CD14-positive monocyte (primary cell): Measurements from ENCODE around the gene CBY2. TPM values are rescaled to one million over a fixed set of nuclear protein-coding genes. Genes with fewer than 3 reads are reported as not detected.

Experiments used
- DNase-seq, 3 donors: peaks; one replicate each; pipeline ENCODE4 v3.0.0-alpha.2; 2011 to 2022
- H2AFZ ChIP-seq: 2 replicates; pipeline ENCODE4 v1.6.0; 2012; ENCODE audit warnings: mild to moderate bottlenecking, low read depth, low read length, inconsistent platforms; ENCODE audit not compliant: insufficient read depth, poor library complexity, severe bottlenecking
- H3K27ac ChIP-seq, 2 donors: 1 replicate in 1 of 2; 2 replicates in 1 of 2; pipeline ENCODE4 v1.5.1; 2012 to 2013; ENCODE audit warnings: low read length in 2 of 2, control low read depth in 1 of 2, inconsistent platforms in 1 of 2, low read depth in 1 of 2, mild to moderate bottlenecking in 1 of 2
- H3K27me3 ChIP-seq, 2 donors: one replicate each; pipeline versions ENCODE4 v1.6.0 to v1.6.1; 2011 to 2013; ENCODE audit warnings: low read length in 2 of 2; ENCODE audit not compliant: control insufficient read depth in 2 of 2, insufficient read depth in 2 of 2
- H3K36me3 ChIP-seq, 2 donors: replicated peaks in 1 of 2; 1 replicate in 1 of 2; 2 replicates in 1 of 2; pipeline versions ENCODE4 v1.5.1 to v1.6.1; 2012 to 2013; ENCODE audit warnings: low read length in 2 of 2, control low read depth in 1 of 2, inconsistent platforms in 1 of 2, mild to moderate bottlenecking in 1 of 2; ENCODE audit not compliant: insufficient read depth in 2 of 2, control insufficient read depth in 1 of 2
- H3K4me1 ChIP-seq, 2 donors: 1 replicate in 1 of 2; 2 replicates in 1 of 2; pipeline versions ENCODE4 v1.5.1 to v1.6.1; 2012 to 2013; ENCODE audit warnings: low read length in 2 of 2, control low read depth in 1 of 2, inconsistent platforms in 1 of 2, mild to moderate bottlenecking in 1 of 2, moderate library complexity in 1 of 2; ENCODE audit not compliant: insufficient read depth in 2 of 2, control insufficient read depth in 1 of 2
- H3K4me2 ChIP-seq: replicated peaks from 2 replicates; pipeline ENCODE3; 2012; ENCODE audit warnings: low read length, moderate library complexity, mild to moderate bottlenecking; ENCODE audit not compliant: poor library complexity, severe bottlenecking; ENCODE audit errors: extremely low read depth
- H3K4me3 ChIP-seq, 3 experiments: fragments of 200-600 bp in 1 of 3; sonication (generic) in 1 of 3; replicated peaks in 1 of 3; 1 replicate in 2 of 3; 2 replicates in 1 of 3; pipeline ENCODE4 v1.5.1; 2011 to 2013; ENCODE audit warnings: low read length in 3 of 3, mild to moderate bottlenecking in 3 of 3, control low read depth in 2 of 3, low read depth in 2 of 3, inconsistent platforms in 1 of 3, moderate library complexity in 1 of 3
- H3K79me2 ChIP-seq: 2 replicates; pipeline ENCODE4 v1.6.0; 2012; ENCODE audit warnings: mild to moderate bottlenecking, control low read depth, inconsistent platforms, low read length, moderate library complexity; ENCODE audit not compliant: insufficient read depth
- H3K9ac ChIP-seq: 2 replicates; pipeline ENCODE4 v1.6.0; 2017; ENCODE audit warnings: low read length, mild to moderate bottlenecking; ENCODE audit not compliant: insufficient read depth, poor library complexity, severe bottlenecking
- H3K9me3 ChIP-seq, 2 donors: replicated peaks in 1 of 2; 1 replicate in 1 of 2; 2 replicates in 1 of 2; pipeline versions ENCODE4 v1.5.1 to v1.6.1; 2012 to 2013; ENCODE audit warnings: low read length in 2 of 2, control low read depth in 1 of 2; ENCODE audit not compliant: control insufficient read depth in 1 of 2, insufficient read depth in 1 of 2
- H4K20me1 ChIP-seq: 2 replicates; pipeline ENCODE4 v1.6.0; 2012; ENCODE audit warnings: mild to moderate bottlenecking, low read length, control low read depth, moderate library complexity; ENCODE audit not compliant: insufficient read depth
- H3K27ac Mint-ChIP-seq, 7 donors: one replicate each; pipeline ENCODE4 v1.8.0; 2020; ENCODE audit warnings: mild to moderate bottlenecking in 7 of 7, mixed read lengths in 7 of 7, moderate library complexity in 6 of 7, inconsistent platforms in 2 of 7
- H3K27me3 Mint-ChIP-seq, 3 donors: one replicate each; pipeline ENCODE4 v1.8.0; 2021 to 2022; ENCODE audit warnings: low read depth in 3 of 3, mild to moderate bottlenecking in 3 of 3, mixed read lengths in 3 of 3, moderate library complexity in 3 of 3, inconsistent platforms in 1 of 3
- H3K36me3 Mint-ChIP-seq, 2 donors: one replicate each; pipeline ENCODE4 v1.8.0; 2020; ENCODE audit warnings: mixed read lengths in 2 of 2, inconsistent platforms in 1 of 2, mild to moderate bottlenecking in 1 of 2
- H3K4me1 Mint-ChIP-seq: one replicate; pipeline ENCODE4 v1.8.0; 2020; ENCODE audit warnings: mild to moderate bottlenecking, mixed read lengths
- H3K4me3 Mint-ChIP-seq, 2 donors: one replicate each; pipeline ENCODE4 v1.8.0; 2020; ENCODE audit warnings: mild to moderate bottlenecking in 2 of 2, mixed read lengths in 2 of 2, moderate library complexity in 1 of 2
- H3K9me3 Mint-ChIP-seq, 7 donors: one replicate each; pipeline ENCODE4 v1.8.0; 2020 to 2022; ENCODE audit warnings: mixed read lengths in 7 of 7, mild to moderate bottlenecking in 6 of 7, moderate library complexity in 6 of 7, inconsistent platforms in 2 of 7
- WGBS: methylation state at CpG from one replicate; pipeline ENCODE4 v1.1.5; 2013; ENCODE audit warnings: missing lambda C conversion rate; ENCODE audit not compliant: insufficient coverage; 5-methylcytosine and 5-hydroxymethylcytosine counted together
- intact Hi-C, 2 donors: fragments of 100-400 bp; cut with micrococcal nuclease; formaldehyde crosslinking; loops; one replicate each; pipeline versions ENCODE4 v1.15.0 to v1.15.1; 2023
- polyA plus RNA-seq, 3 donors: library from polyadenylated mRNA; depleted of rRNA in 1 of 3; unstranded in 2 of 3; stranded (reverse) in 1 of 3; fragments of 300-500 nt in 2 of 3; fragments of >200 nt in 1 of 3; fragmentation: Illumina TruSeq in 2 of 3; gene quantifications; 1 replicate in 2 of 3; 2 replicates in 1 of 3; pipeline ENCODE4 v1.2.3, GENCODE V29; 2012 to 2021
- TF ChIP-seq, protein P1 (sequence below): fragments of 200-600 bp; IDR thresholded peaks from one replicate; pipeline ENCODE4 v1.8.0; 2022; ENCODE audit warnings: antibody characterized with exemption, mild to moderate bottlenecking

The CBY2 gene
- polyA plus RNA-seq, 3 donors = not detected

DNA sequence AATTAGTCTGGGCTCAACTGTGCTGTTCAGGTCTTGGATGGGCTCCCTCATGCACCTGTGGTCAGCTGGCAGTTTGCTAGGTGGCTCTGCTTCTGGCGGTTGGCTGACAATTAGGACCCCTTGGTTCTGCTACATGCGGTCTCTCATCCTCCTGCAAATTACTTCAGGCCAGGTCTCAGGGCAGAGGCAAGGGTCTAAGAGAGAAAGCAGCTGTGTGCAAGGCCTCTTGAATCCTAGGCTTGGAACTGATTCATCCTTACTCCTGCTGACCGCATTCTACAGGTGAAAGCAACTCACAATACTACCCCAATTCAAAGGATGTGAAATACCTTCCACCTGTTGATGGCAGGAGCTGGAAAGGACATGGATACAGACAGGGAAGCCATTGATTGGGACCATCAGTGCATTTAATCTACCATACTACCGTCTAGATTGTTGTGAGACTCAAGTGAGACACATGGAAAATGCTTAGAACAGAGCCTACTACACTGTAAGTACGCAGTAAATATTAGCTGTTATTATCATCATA lies 19.1 kb downstream of the CBY2 start:
- Histone ChIP-seq H3K79me2 (no peaks in the 10 kb centered on the region), H3K27ac (no peak overlapping the region), H3K9ac (no peak overlapping the region), H3K4me2 (no peak overlapping the region), H3K36me3 (no peaks in the 10 kb centered on the region), H3K27me3 (no peaks in the 10 kb centered on the region), H2AFZ (no peak overlapping the region), H3K9me3 (no peaks in the 10 kb centered on the region), H4K20me1 (no peaks in the 10 kb centered on the region), H3K4me3 (no peak overlapping the region), H3K4me1 (no peaks in the 10 kb centered on the region)
- H3K27me3 Mint-ChIP-seq = peaks cover 0 to 5% (median 0%) of the 10 kb centered on the region in 3 donors
- no peak for DNase-seq
- no peak overlapping the region for H3K4me3 Mint-ChIP-seq
- TF ChIP-seq, protein P1, sequence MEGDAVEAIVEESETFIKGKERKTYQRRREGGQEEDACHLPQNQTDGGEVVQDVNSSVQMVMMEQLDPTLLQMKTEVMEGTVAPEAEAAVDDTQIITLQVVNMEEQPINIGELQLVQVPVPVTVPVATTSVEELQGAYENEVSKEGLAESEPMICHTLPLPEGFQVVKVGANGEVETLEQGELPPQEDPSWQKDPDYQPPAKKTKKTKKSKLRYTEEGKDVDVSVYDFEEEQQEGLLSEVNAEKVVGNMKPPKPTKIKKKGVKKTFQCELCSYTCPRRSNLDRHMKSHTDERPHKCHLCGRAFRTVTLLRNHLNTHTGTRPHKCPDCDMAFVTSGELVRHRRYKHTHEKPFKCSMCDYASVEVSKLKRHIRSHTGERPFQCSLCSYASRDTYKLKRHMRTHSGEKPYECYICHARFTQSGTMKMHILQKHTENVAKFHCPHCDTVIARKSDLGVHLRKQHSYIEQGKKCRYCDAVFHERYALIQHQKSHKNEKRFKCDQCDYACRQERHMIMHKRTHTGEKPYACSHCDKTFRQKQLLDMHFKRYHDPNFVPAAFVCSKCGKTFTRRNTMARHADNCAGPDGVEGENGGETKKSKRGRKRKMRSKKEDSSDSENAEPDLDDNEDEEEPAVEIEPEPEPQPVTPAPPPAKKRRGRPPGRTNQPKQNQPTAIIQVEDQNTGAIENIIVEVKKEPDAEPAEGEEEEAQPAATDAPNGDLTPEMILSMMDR = no peak
- H3K9me3 Mint-ChIP-seq = peaks cover 0 to 2% (median 0%) of the 10 kb centered on the region in 7 donors
- H3K27ac Mint-ChIP-seq = peak overlapping the region in 1 of 7 donors; percentile 40
- intact Hi-C loops = no loop called here
- no peaks in the 10 kb centered on the region for H3K4me1 Mint-ChIP-seq
- H3K36me3 Mint-ChIP-seq = no peaks in the 10 kb centered on the region
- 95% methylated on average over 3 of the region's 5 CpGs for WGBS

DNA sequence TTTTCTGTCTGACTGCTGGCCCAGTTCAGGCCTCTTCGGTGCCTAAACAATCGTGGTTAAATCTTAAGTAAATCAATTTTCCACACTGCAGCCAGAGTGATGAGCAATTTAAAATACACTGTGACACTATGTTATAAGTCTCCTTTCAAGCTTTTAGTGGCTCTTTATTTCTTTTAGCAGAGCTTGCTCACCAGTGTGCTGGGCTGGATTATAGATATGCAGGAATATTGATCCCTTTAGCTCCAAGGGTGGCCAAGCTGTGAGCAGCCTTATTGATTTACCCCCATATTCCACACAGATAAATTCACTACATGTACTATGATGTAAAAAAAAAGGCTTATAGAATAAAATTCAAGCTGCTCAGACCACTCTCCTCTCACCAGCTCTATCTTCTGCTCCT lies 21.7 kb downstream of the CBY2 start:
- peaks cover 0 to 5% (median 3%) of the 10 kb centered on the region in 3 donors for H3K27me3 Mint-ChIP-seq
- no peak for DNase-seq
- no peak overlapping the region for H3K4me2 ChIP-seq
- intact Hi-C loops = no loop called here
- H3K9me3 Mint-ChIP-seq = peaks cover 0 to 2% (median 0%) of the 10 kb centered on the region in 7 donors
- H3K4me1 ChIP-seq = no peaks in the 10 kb centered on the region
- no peaks in the 10 kb centered on the region for H3K27me3 ChIP-seq
- no peaks in the 10 kb centered on the region for H3K4me1 Mint-ChIP-seq
- H3K9me3 ChIP-seq = no peaks in the 10 kb centered on the region
- H3K36me3 Mint-ChIP-seq = no peaks in the 10 kb centered on the region
- H3K79me2 ChIP-seq = no peaks in the 10 kb centered on the region
- no peaks in the 10 kb centered on the region for H4K20me1 ChIP-seq
- no peak overlapping the region for H2AFZ ChIP-seq
- TF ChIP-seq, protein P1 = no peak
- 92% methylated on average over 2 of the region's 2 CpGs for WGBS
- no peak overlapping the region for H3K27ac Mint-ChIP-seq
- no peak overlapping the region for H3K27ac ChIP-seq
- H3K9ac ChIP-seq = no peak overlapping the region
- H3K4me3 ChIP-seq = no peak overlapping the region
- no peak overlapping the region for H3K4me3 Mint-ChIP-seq
- no peaks in the 10 kb centered on the region for H3K36me3 ChIP-seq
